HG03342 (cell line): ENCODE measurements around the gene CRYBG2.
"Not testable (repeated sequence)": the region's sequence is repeated elsewhere in the genome, so short reads cannot be mapped to it uniquely, and the experiment has no call there.

Experiments used
- ATAC-seq: cut with Tn5 transposase; IDR thresholded peaks from one replicate; pipeline ENCODE4 v1.9.1; 2021; ENCODE audit warnings: mild to moderate bottlenecking, moderate library complexity; ENCODE audit not compliant: unreplicated experiment

CRYBG2 gene

GRCh38 chr1:26322042-26322331 is 31.9 kb downstream of the CRYBG2 start:
- ATAC-seq = no peak

GRCh38 chr1:26321315-26322041 is 32.5 kb downstream of the CRYBG2 start:
- peak; percentile 48 for ATAC-seq

DNA sequence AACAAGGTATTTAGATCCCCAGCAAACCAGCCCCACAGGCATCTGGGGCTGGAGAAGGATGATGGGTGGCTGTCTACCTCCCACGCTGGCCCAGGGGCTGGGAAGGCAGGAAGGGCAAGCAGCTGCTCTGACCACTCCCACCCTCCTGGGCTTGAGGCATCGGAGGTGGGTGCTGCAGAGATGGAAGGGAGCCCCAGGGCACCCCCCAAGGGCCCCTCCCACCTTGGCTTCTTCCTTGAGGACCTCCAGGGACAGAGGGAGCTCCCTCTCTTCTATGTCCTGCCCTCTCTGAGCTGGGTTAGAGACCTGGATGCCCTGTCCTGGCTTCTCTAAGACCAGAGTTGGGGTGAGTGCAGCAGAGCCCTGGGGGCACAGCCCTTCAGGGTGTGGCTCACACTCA is 33.0 kb downstream of the CRYBG2 start:
- no peak for ATAC-seq

DNA sequence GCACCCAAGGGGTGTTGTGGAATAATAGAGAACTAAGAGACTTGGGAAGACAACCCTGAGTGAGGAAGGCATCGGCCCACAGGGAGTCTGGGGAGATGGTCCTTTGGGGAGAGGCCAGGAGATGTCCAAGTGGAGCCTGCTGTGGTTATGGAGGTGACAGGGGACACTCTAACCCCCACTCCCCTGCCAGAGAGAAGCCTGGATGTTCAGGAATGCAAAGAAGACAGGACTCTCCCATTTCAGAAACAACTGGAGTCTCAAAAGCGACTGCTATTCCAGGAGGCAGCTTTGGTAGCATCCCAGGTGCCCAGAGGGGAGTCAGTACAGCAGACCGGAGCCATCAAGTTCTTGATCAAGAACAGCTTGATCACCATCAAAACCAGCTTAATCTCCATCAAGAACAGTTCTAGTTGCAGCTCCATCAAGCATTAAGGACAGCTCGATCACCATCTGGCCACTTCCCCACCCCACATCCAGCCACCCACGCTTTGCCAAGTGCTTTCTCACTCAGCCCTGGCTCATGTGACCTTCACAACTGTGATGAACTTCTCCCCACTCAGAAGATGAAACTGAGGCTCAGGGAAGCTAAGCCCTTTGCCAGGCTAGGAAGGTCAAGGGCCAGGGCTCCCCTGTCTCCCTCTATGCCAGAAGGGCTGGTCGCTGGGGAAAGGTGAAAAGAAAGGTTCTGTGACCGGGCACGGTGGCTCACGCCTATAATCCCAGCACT is 35.4 kb downstream of the CRYBG2 start:
- ATAC-seq = no peak

DNA sequence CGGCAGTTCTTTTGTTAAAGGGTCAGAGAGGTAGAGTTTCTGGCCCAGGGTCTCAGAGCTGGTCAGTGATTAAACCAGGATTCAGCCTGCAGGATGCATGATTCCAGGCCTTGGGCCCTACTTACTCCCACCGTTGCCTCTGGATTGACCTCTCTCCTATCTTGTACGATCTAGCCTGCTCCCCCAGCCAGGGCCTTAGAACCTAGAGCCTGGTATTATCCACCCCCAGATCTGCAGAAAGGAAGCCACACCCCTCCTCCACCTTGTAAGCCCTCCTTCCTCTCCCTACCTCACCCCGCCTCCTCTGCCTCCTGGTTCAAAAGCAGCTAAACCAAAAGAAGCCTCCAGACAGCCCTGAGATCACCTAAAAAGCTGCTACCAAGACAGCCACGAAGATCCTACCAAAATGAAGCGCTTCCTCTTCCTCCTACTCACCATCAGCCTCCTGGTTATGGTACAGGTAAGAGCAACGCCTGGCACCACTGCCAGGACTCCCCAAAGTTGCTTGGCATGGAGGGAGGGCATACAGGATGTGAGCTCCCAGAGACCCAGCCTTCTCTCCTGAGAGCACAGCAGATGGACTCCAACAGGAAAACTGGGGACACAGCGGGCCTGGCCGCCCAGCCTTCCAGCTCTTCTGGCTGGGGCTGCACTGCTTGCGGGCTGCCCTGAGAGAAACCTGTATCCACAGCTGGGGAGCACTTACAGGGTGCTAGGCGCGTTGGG is 36.2 kb downstream of the CRYBG2 start, which contains the start of gene CD52:
Gene CD52 (plus strand): TSS at position 347 of the 726 bp plus-strand sequence. CDS start 60 bp downstream, at position 407.
- no peak for ATAC-seq

DNA sequence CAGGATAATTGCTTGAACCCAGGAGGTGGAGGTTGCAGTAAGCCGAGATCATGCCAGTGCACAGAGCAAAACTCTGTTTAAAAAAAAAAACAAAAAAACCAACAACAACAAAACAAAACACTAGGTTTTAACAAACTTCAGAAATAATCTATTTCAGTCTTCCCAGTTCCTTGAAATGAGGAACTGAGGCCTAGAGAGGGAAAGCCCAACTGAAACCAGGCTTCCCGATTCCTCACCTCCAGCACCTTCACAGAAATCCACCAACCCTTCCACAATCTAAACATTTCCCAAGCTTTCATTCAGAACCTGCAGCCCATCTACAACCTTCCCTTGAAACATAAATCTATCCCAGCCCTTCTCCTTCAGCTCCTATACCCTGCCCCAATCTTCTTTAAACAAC is 36.8 kb downstream of the CRYBG2 start:
- ATAC-seq = no peak

DNA sequence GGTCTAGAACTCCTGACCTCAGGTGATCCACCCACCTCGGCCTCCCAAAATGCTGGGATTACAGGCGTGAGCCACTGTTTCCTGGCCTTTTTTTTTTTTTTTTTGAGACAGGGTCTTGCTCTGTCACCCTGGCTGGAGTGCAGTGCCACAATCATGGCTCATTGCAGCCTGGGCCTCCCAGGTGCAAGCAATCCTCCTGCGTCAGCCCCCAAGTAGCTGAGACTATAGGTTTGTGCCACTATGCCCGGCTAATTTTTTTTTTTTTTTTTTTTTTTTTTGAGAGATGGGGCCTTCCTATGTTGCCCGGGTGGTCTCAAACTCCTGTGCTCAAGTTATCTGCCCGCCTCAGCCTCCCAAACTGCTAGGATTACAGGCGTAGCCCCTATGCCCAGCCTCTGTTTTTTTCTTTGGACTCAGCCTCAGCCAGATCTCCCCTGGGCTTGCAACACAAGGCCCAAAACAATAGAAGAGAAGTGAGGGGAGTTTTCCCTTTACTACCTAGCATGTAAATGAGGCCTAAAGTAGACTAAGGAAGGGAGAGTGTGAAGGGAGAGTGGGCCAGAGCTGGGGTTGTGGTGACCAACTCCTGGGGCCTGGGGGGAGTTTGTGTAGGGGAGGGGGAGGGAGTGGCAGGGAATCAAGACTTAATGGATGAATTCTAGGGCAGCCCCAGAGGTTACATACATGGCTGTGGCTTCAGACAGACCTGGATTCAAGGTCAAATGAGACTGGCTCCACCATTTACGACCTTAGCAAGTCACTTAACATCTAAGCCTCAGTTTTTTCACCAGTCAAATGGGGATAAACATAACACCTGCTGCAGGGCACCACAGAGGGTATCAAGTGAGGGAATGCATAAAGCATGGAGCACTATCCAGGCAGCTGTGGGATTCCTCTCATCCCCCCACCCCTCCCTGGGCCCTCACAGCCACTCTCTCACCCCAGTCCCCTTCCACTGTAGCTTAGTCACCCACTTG is 37.8 kb downstream of the CRYBG2 start:
- ATAC-seq = no peak

DNA sequence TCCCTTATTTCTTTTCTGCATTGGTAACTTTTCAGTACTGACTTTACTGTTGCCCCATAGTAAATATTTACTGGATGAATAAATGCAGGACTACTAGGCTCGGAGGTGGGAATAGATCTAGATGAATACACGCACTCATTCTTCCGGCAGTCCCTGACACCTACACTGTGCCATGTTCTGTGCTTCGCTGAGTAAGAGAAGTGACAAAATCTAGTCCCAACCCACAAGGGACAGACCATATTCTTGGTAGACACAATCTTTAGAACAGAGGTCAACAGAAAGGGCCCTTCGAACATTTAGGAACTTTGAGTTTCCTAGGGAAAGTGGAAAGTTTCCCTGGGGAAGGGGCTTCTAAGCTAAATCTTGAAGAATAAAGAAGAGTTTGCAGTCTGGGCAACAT is 39.4 kb downstream of the CRYBG2 start:
- no peak for ATAC-seq

GRCh38 chr1:26307966-26308899 is 45.7 kb downstream of the CRYBG2 start:
- not testable (repeated sequence) for ATAC-seq

- no peak for ATAC-seq
Observed at GRCh38 chr1:26307363-26307781, 46.6 kb downstream of the CRYBG2 start.

DNA sequence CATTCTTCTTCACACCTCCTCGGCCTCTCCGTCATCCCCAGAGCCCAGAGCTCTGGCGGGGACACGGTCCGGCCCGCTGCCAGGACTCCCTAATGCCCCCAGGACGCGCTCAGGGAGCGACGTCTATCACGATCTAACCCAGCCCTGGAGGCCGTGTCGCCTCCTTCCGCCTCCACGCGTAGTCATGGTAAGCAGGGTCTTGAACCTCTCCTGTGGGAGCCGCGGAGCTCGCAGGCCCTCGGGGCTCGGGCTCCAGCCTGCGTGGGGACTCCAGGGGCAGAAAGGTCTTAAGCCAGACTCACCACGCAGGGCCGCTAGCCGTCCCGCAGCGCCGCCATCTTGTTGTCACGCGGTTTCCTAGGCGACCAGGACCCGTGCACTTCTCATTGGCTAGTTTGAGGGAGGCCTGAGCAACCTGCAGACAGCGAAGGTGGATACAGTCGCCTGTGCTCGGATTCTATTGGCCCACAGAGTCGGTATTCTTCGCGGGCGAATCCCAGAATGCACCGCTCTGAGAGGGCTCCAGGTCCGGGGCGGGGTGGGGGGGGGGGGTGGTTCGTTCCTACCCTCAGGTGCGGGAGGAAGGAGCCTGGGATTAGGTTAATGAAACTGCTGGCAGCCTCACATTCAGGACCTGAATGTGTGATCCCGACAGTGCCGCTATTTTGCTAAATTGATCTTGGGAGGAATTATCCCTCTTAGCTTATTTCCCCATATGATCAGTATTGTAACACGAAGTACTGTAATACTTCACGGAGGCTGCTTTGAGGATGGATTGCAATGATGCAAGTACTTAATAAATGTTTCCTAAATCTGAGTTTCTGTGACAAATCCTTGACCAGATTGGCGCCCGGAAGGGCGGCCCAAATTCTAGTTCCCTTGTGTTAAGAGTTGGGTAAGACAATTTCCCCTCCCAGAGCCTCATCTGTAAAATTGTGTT is 47.4 kb downstream of the CRYBG2 start, which contains the start of gene UBXN11:
Gene UBXN11 (minus strand): TSS at position 347 of the 940 bp plus-strand sequence. CDS start 3,753 bp downstream, outside the sequence.
- ATAC-seq = peak; percentile 99

GRCh38 chr1:26305667-26306289 is 48.2 kb downstream of the CRYBG2 start:
- ATAC-seq = no peak

DNA sequence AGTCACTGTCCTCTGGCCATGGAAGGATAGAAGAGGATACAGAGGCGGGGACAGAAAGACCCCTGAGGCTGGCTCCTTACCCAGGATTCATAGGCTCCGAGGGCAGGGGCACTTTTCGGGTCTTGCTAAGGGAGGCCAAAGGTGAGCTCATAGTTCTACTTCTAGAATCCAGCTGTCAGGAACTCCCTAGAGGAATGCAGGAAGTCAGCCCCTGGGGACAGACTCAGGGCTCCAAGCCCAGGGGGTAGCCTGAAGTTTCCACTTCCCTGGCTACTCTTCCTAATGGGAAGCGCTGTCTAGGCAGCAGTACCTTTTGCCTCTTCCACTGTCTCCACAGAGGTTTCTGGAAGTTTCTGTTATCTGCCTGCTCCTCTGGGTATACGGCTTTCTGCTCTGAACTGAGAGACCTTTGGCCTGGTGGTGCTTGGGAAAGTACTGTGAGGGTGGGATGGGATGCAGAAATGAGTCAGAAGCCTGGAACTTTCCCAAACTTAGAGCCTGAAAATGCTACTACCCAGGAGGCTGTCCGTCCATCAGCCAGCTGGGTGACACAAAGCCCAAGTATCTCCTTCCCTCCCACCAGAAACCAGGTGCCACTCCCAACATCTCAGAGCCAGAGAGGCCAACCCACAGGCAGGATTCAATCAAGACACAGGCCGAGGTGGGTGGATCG is 51.1 kb downstream of the CRYBG2 start:
- no peak for ATAC-seq

- ATAC-seq = no peak
Observed at GRCh38 chr1:26300578-26301275, 53.2 kb downstream of the CRYBG2 start.

- no peak for ATAC-seq
Observed at GRCh38 chr1:26297791-26298124, 56.2 kb downstream of the CRYBG2 start.

DNA sequence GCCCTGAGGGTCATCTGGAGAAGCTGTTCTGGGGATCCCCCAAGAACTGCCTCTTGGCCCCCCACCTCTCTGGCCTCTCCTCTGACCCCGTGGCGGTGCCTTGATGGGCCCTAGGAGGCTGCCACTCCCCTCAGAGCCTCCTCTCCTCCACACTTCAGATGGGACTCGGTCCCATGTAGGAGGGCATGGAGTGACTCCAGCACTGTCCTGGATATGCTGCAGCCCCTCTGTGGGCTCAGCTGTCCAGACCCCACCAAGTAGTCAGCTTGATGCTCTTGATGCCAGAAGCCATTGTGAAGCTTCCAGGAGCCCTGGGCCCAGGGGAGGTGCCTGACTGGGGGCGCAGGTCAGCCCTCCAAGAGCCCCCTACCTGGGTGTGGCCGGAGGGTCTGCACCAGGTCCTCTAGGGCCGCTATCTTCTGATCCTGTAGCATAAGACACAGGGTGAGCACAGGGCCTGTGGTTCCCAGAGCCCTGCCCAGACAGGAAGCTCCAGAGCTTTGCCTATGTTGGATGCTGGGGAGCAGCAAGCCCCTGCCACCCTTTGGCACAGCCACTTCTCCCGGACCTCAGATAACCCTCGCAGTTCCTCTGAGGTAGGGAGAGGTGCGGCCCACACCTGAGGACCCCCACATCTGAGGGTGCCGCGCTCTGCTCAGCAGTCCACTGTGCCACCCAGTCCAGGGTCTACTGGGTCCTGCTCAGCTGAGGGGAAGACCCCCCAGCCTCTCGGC is 56.7 kb downstream of the CRYBG2 start:
- ATAC-seq = no peak
